ENCODE data around the gene KDM5B.
"Not testable (repeated sequence)": the region's sequence is repeated elsewhere in the genome, so short reads cannot be mapped to it uniquely, and the experiment has no call there.

GRCh38 chr1:202744770-202745169 is 63.5 kb downstream of the KDM5B start:
- TF ChIP-seq POLR2A, CTCF (IDR thresholded peaks at IDR 0.05): not testable (repeated sequence)

Data from transverse colon (tissue), 3 donors.